Stomach (tissue), 4 donors: ENCODE data around the gene OCA2.

Experiments used
- EP300 ChIP-seq: sonication (generic); formaldehyde crosslinking; IDR thresholded peaks from one replicate; pipeline ENCODE4 v1.6.1; 2017; ENCODE audit warnings: antibody characterized with exemption
- POLR2A ChIP-seq, 4 donors: fragments of 450-650 bp; IDR thresholded peaks; one replicate each; pipeline ENCODE4 v1.6.1; 2016; ENCODE audit warnings: antibody characterized with exemption in 4 of 4, control low read depth in 2 of 4, mild to moderate bottlenecking in 1 of 4, moderate library complexity in 1 of 4
- POLR2AphosphoS5 ChIP-seq, 3 donors: sonication (generic); formaldehyde crosslinking; IDR thresholded peaks; one replicate each; pipeline ENCODE4 v1.6.1; 2016; ENCODE audit warnings: antibody characterized with exemption in 3 of 3
- TF ChIP-seq, protein P1 (sequence below), 7 experiments: fragments of 450-650 bp in 4 of 7; fragments of 200-600 bp in 3 of 7; sonication (generic) in 3 of 7; IDR thresholded peaks; one replicate each; pipeline ENCODE4 v1.5.1; 2016 to 2019; ENCODE audit warnings: antibody characterized with exemption in 7 of 7, control low read depth in 2 of 7, mild to moderate bottlenecking in 1 of 7

DNA sequence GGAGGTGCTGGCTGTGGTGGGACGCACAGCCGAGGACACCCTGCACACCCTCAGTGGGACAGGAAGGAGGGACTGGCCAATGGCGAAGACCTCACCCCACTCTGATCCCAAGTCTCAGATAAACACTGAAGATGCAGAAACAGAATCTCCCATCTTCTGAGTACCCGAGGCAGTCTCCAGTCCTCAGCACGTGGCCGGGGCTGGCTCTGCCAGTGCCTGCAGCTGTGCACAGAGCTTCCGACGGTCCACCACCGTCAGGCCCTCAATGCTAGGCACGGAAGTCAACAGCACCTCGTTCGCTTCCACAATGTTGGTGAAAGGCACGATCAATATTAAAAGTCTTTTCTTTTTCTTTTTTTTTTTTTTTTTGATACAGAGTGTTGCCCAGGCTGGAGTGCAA, 16.8 kb upstream of the OCA2 start:
- TF ChIP-seq EP300 (no peak), POLR2AphosphoS5 (IDR thresholded peaks at IDR 0.05) (no peak), POLR2A (IDR thresholded peaks at IDR 0.05) (no peak)
- TF ChIP-seq, protein P1, sequence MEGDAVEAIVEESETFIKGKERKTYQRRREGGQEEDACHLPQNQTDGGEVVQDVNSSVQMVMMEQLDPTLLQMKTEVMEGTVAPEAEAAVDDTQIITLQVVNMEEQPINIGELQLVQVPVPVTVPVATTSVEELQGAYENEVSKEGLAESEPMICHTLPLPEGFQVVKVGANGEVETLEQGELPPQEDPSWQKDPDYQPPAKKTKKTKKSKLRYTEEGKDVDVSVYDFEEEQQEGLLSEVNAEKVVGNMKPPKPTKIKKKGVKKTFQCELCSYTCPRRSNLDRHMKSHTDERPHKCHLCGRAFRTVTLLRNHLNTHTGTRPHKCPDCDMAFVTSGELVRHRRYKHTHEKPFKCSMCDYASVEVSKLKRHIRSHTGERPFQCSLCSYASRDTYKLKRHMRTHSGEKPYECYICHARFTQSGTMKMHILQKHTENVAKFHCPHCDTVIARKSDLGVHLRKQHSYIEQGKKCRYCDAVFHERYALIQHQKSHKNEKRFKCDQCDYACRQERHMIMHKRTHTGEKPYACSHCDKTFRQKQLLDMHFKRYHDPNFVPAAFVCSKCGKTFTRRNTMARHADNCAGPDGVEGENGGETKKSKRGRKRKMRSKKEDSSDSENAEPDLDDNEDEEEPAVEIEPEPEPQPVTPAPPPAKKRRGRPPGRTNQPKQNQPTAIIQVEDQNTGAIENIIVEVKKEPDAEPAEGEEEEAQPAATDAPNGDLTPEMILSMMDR (IDR thresholded peaks at IDR 0.05): no peak
